PFSK-1 (cell line): ENCODE measurements around the gene VOPP1.

ENCODE experiments used
- FOXP2 ChIP-seq: optimal IDR thresholded peaks from 2 replicates; pipeline ENCODE3; 2011; ENCODE audit warnings: borderline replicate concordance, control low read depth, inconsistent platforms; ENCODE audit not compliant: insufficient read depth; ENCODE audit errors: extremely low read length, extremely low read depth
- POLR2AphosphoS5 ChIP-seq: IDR thresholded peaks from 2 replicates; pipeline ENCODE4 v1.6.1; 2012; ENCODE audit warnings: low read depth, mild to moderate bottlenecking, control low read depth, low read length, moderate library complexity
- REST ChIP-seq, 2 experiments: IDR thresholded peaks; 2 replicates each; pipeline versions ENCODE4 v1.6.1 to v1.8.0; 2011 to 2012; ENCODE audit warnings: low read depth in 2 of 2, low read length in 2 of 2, control low read depth in 1 of 2, inconsistent platforms in 1 of 2, mild to moderate bottlenecking in 1 of 2, moderate library complexity in 1 of 2; ENCODE audit not compliant: insufficient read depth in 1 of 2
- TAF1 ChIP-seq: IDR thresholded peaks from 2 replicates; pipeline ENCODE4 v1.6.1; 2012; ENCODE audit warnings: low read length, control low read depth, borderline replicate concordance; ENCODE audit not compliant: insufficient read depth

GRCh38 chr7:55427342-55427741, 145.0 kb downstream of the VOPP1 start:
- TF ChIP-seq POLR2AphosphoS5 (no peak), TAF1 (no peak), REST (IDR thresholded peaks at IDR 0.05; ENCODE audit: insufficient read depth in 1 of 2, low read depth in 2 of 2, low read length in 2 of 2) (no peak), FOXP2 (no peak)
